ENCODE data around the gene KLK3. TPM values are rescaled to one million over a fixed set of nuclear protein-coding genes. Genes with fewer than 3 reads are reported as not detected.
"Not testable (repeated sequence)": the region's sequence is repeated elsewhere in the genome, so short reads cannot be mapped to it uniquely, and the experiment has no call there.

The KLK3 gene
- total and polyA plus RNA-seq, 2 donors (not counting 1 experiment from before 2014, with no cell fraction given): not detected

DNA sequence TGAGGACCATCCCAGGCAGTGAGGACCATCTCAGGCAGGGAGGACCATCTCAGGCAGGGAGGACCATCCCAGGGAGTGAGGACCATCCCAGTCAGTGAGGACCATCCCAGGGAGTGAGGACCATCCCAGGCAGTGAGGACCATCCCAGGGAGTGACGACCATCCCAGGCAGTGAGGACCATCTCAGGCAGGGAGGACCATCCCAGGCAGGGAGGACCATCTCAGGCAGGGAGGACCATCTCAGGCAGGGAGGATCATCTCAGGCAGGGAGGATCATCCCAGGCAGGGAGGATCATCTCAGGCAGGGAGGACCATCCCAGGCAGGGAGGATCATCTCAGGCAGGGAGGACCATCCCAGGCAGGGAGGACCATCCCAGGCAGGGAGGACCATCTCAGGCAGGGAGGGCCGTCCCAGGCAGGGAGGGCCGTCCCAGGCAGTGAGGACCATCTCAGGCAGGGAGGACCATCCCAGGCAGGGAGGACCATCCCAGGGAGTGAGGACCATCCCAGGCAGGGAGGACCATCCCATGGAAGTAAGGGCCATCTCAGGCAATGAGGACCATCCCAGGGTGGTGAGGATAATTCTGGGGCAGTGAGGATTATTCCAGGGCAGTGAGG lies 43.0 kb upstream of the KLK3 start:
- H3K4me3 ChIP-seq (ENCODE audit: control extremely low read depth in 1 of 5, extremely low read depth in 1 of 5, insufficient read depth in 1 of 5, low read depth in 2 of 5, low read length in 4 of 5); H3K36me3 ChIP-seq (replicated peaks in 1 of 2; ENCODE audit: control extremely low read depth in 1 of 2, control insufficient read depth in 1 of 2, extremely low read depth in 1 of 2, insufficient read depth in 2 of 2, low read length in 1 of 2); intact Hi-C loops (cut with micrococcal nuclease); H3K27ac Mint-ChIP-seq; DNase-seq; POLR2A ChIA-PET; H3K9me3 Mint-ChIP-seq (ENCODE audit: insufficient read depth); H2AFZ ChIP-seq (ENCODE audit: insufficient read depth, low read depth, low read length, poor library complexity, severe bottlenecking); H3K4me1 ChIP-seq (ENCODE audit: control insufficient read depth in 2 of 2, insufficient read depth in 2 of 2, low read length in 2 of 2); H3K4me3 Mint-ChIP-seq; H3K27ac ChIP-seq (ENCODE audit: low read length in 2 of 2); H3K27me3 ChIP-seq (replicated peaks in 1 of 4; ENCODE audit: control extremely low read depth in 1 of 4, control insufficient read depth in 3 of 4, insufficient read depth in 4 of 4, low read length in 3 of 4); CTCF ChIA-PET; H4K20me1 ChIP-seq (ENCODE audit: control insufficient read depth, insufficient read depth, low read length, poor library complexity, severe bottlenecking); H3K4me1 Mint-ChIP-seq; H3K9ac ChIP-seq (ENCODE audit: low read length); H3K79me2 ChIP-seq (ENCODE audit: control insufficient read depth, insufficient read depth, low read length); H3K4me2 ChIP-seq (replicated peaks; ENCODE audit: low read depth, low read length, poor library complexity, severe bottlenecking); ATAC-seq (ENCODE audit: low read depth): not testable (repeated sequence)
- H3K9me3 ChIP-seq (ENCODE audit: control extremely low read depth in 1 of 3, control insufficient read depth in 2 of 3, insufficient read depth in 1 of 3, low read length in 2 of 3): peaks cover 0 to 10% (median 0%) of the 10 kb centered on the region in 3 donors
- WGBS (ENCODE audit: insufficient coverage): 89% methylated on average over 3 of the region's 3 CpGs
- H3K27me3 Mint-ChIP-seq: peaks cover 23% of the 10 kb centered on the region

DNA sequence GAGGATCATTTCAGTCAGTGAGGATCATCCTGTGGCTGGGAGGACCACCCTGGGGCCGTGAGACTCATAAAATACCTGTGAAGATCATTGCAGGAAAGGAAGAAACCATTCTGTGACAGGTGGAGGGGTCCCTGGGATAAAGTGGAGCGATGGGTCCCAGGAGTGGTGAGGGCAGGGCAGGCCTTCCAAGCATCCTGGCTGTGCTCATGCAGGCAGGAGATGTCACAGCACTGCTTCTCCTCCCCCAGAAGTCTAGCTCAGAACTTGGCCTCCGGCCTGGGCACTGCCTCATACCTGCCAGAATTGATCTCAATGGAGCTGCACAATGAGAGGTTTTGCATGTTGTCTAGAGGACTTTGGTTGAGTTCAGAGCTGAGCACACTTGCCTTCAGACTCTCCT lies 42.2 kb upstream of the KLK3 start:
- H3K27me3 Mint-ChIP-seq: peaks cover 23% of the 10 kb centered on the region
- 70% methylated on average over 2 of the region's 3 CpGs for WGBS (ENCODE audit: insufficient coverage)
- Histone ChIP-seq H3K27ac (ENCODE audit: low read length in 2 of 2) (no peak overlapping the region), H2AFZ (ENCODE audit: insufficient read depth, low read depth, low read length, poor library complexity, severe bottlenecking) (no peak overlapping the region), H3K4me2 (replicated peaks; ENCODE audit: low read depth, low read length, poor library complexity, severe bottlenecking) (no peak overlapping the region), H3K4me3 (ENCODE audit: control extremely low read depth in 1 of 5, extremely low read depth in 1 of 5, insufficient read depth in 1 of 5, low read depth in 2 of 5, low read length in 4 of 5) (no peak overlapping the region), H3K36me3 (replicated peaks in 1 of 2; ENCODE audit: control extremely low read depth in 1 of 2, control insufficient read depth in 1 of 2, extremely low read depth in 1 of 2, insufficient read depth in 2 of 2, low read length in 1 of 2) (no peaks in the 10 kb centered on the region), H3K27me3 (replicated peaks in 1 of 4; ENCODE audit: control extremely low read depth in 1 of 4, control insufficient read depth in 3 of 4, insufficient read depth in 4 of 4, low read length in 3 of 4) (peaks cover 0 to 6% (median 2%) of the 10 kb centered on the region in 4 experiments), H3K79me2 (ENCODE audit: control insufficient read depth, insufficient read depth, low read length) (no peaks in the 10 kb centered on the region), H3K9ac (ENCODE audit: low read length) (no peak overlapping the region), H3K9me3 (ENCODE audit: control extremely low read depth in 1 of 3, control insufficient read depth in 2 of 3, insufficient read depth in 1 of 3, low read length in 2 of 3) (peaks cover 0 to 10% (median 0%) of the 10 kb centered on the region in 3 donors), H3K4me1 (ENCODE audit: control insufficient read depth in 2 of 2, insufficient read depth in 2 of 2, low read length in 2 of 2) (peaks cover 6 to 7% of the 10 kb centered on the region in 2 donors), H4K20me1 (ENCODE audit: control insufficient read depth, insufficient read depth, low read length, poor library complexity, severe bottlenecking) (no peaks in the 10 kb centered on the region)
- POLR2A ChIA-PET: no interaction called here
- no peak overlapping the region for H3K27ac Mint-ChIP-seq
- H3K9me3 Mint-ChIP-seq (ENCODE audit: insufficient read depth): no peaks in the 10 kb centered on the region
- TF ChIP-seq, protein P1, sequence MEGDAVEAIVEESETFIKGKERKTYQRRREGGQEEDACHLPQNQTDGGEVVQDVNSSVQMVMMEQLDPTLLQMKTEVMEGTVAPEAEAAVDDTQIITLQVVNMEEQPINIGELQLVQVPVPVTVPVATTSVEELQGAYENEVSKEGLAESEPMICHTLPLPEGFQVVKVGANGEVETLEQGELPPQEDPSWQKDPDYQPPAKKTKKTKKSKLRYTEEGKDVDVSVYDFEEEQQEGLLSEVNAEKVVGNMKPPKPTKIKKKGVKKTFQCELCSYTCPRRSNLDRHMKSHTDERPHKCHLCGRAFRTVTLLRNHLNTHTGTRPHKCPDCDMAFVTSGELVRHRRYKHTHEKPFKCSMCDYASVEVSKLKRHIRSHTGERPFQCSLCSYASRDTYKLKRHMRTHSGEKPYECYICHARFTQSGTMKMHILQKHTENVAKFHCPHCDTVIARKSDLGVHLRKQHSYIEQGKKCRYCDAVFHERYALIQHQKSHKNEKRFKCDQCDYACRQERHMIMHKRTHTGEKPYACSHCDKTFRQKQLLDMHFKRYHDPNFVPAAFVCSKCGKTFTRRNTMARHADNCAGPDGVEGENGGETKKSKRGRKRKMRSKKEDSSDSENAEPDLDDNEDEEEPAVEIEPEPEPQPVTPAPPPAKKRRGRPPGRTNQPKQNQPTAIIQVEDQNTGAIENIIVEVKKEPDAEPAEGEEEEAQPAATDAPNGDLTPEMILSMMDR (IDR thresholded peaks at IDR 0.05): no peak
- no peak for TF ChIP-seq EZH2 (IDR thresholded peaks at IDR 0.05; ENCODE audit: borderline replicate concordance, insufficient read depth, low read depth, low read length, poor library complexity, severe bottlenecking)
- H3K4me1 Mint-ChIP-seq: peaks cover 10% of the 10 kb centered on the region
- no peak for ATAC-seq (ENCODE audit: low read depth)
- H3K4me3 Mint-ChIP-seq: no peak overlapping the region
- intact Hi-C loops (cut with micrococcal nuclease): no loop called here
- CTCF ChIA-PET: no interaction called here
- no peak for DNase-seq
